Esophagus muscularis mucosa (tissue), 4 donors: Measurements from ENCODE around the gene ARHGDIB.

Experiments used
- CTCF ChIP-seq, 3 experiments: fragments of 200-600 bp in 2 of 3; fragments of 450-650 bp in 1 of 3; sonication (generic) in 2 of 3; IDR thresholded peaks; one replicate each; pipeline ENCODE4 v1.5.1; 2017 to 2019; ENCODE audit warnings: antibody characterized with exemption in 3 of 3, mild to moderate bottlenecking in 2 of 3, moderate library complexity in 1 of 3
- EP300 ChIP-seq: sonication (generic); formaldehyde crosslinking; IDR thresholded peaks from one replicate; pipeline ENCODE4 v1.6.1; 2017; ENCODE audit warnings: antibody characterized with exemption
- POLR2A ChIP-seq: fragments of 450-650 bp; IDR thresholded peaks from one replicate; pipeline ENCODE4 v1.6.1; 2017; ENCODE audit warnings: antibody characterized with exemption, moderate library complexity, mild to moderate bottlenecking, low read depth

GRCh38 chr12:14920475-14921126 is 40.8 kb downstream of the ARHGDIB start:
- TF ChIP-seq CTCF (IDR thresholded peaks at IDR 0.05), result no peak
- no peak for TF ChIP-seq POLR2A
- TF ChIP-seq EP300, result no peak
